IPS-11a (cell line): ENCODE results near the gene KIF5A.

Source experiments
- H3K4me3 ChIP-seq: one replicate; pipeline ENCODE4 v1.5.1; 2013; ENCODE audit warnings: low read depth, low read length, control low read depth

KIF5A gene

GRCh38 chr12:57519796-57520052 is 30.1 kb upstream of the KIF5A start:
- H3K4me3 ChIP-seq = peak overlapping the region; percentile 86

- H3K4me3 ChIP-seq = peak within 1 kb of the TSS; percentile 86
Measured at GRCh38 chr12:57520053-57520818, 29.6 kb upstream of the KIF5A start, which contains the start of gene DDIT3. Gene DDIT3, minus strand, starts transcription at chr12:57520514. Its CDS starts 3,108 bp downstream, at chr12:57517406.

- H3K4me3 ChIP-seq = peak overlapping the region; percentile 56
Measured at GRCh38 chr12:57521525-57522010, 28.3 kb upstream of the KIF5A start.

- H3K4me3 ChIP-seq = peak within 1 kb of the TSS; percentile 79
Measured at GRCh38 chr12:57522011-57522886, 27.6 kb upstream of the KIF5A start, which contains the start of gene MBD6. Gene MBD6, plus strand, starts transcription at chr12:57522824. Its CDS starts 1,480 bp downstream, at chr12:57524304.

GRCh38 chr12:57522887-57523705 is 26.7 kb upstream of the KIF5A start:
- peak overlapping the region; percentile 79 for H3K4me3 ChIP-seq

GRCh38 chr12:57523706-57524614 is 25.9 kb upstream of the KIF5A start:
- H3K4me3 ChIP-seq = peak overlapping the region; percentile 79

- no peak overlapping the region for H3K4me3 ChIP-seq
Measured at GRCh38 chr12:57524814-57525614, 24.8 kb upstream of the KIF5A start.

GRCh38 chr12:57525615-57526383 is 24.0 kb upstream of the KIF5A start:
- H3K4me3 ChIP-seq = no peak overlapping the region

GRCh38 chr12:57526477-57527126 is 23.2 kb upstream of the KIF5A start:
- H3K4me3 ChIP-seq = no peak overlapping the region

GRCh38 chr12:57527184-57527583 is 22.7 kb upstream of the KIF5A start:
- H3K4me3 ChIP-seq = no peak overlapping the region

- H3K4me3 ChIP-seq = no peak overlapping the region
Measured at GRCh38 chr12:57528176-57528575, 21.7 kb upstream of the KIF5A start.

GRCh38 chr12:57528831-57529555 is 20.9 kb upstream of the KIF5A start:
- H3K4me3 ChIP-seq = no peak overlapping the region

GRCh38 chr12:57529831-57530230 is 20.0 kb upstream of the KIF5A start:
- no peak overlapping the region for H3K4me3 ChIP-seq

- H3K4me3 ChIP-seq = no peak overlapping the region
Measured at GRCh38 chr12:57530396-57531142, 19.3 kb upstream of the KIF5A start.

GRCh38 chr12:57531836-57532235 is 18.0 kb upstream of the KIF5A start:
- no peak overlapping the region for H3K4me3 ChIP-seq

GRCh38 chr12:57533108-57533507 is 16.7 kb upstream of the KIF5A start:
- no peak overlapping the region for H3K4me3 ChIP-seq

- no peak overlapping the region for H3K4me3 ChIP-seq
Measured at GRCh38 chr12:57534250-57534649, 15.6 kb upstream of the KIF5A start.
